Nephron progenitor cell (in vitro differentiated cells): ENCODE results near the gene GCDH.

ENCODE experiments used
- DNase-seq: peaks from one replicate; pipeline ENCODE4 v3.0.0; 2021
- H3K27ac Mint-ChIP-seq: 2 replicates; pipeline ENCODE4 v1.8.0; 2021; ENCODE audit warnings: mild to moderate bottlenecking, moderate library complexity, mixed read lengths
- H3K27me3 Mint-ChIP-seq: 2 replicates; pipeline ENCODE4 v1.8.0; 2021; ENCODE audit warnings: mild to moderate bottlenecking, low read depth, mixed read lengths; ENCODE audit not compliant: poor library complexity
- H3K36me3 Mint-ChIP-seq: 2 replicates; pipeline ENCODE4 v1.8.0; 2021; ENCODE audit warnings: low read depth, mixed read lengths
- H3K4me1 Mint-ChIP-seq: 2 replicates; pipeline ENCODE4 v1.8.0; 2021; ENCODE audit warnings: mixed read lengths
- H3K4me3 Mint-ChIP-seq: 2 replicates; pipeline ENCODE4 v1.8.0; 2021; ENCODE audit warnings: mild to moderate bottlenecking, moderate library complexity, mixed read lengths
- H3K9me3 Mint-ChIP-seq: 2 replicates; pipeline ENCODE4 v1.8.0; 2021; ENCODE audit warnings: mild to moderate bottlenecking, moderate library complexity, mixed read lengths
- CTCF ChIP-seq: fragments of 200-600 bp; sonication (generic); IDR thresholded peaks from 2 replicates; pipeline ENCODE4 v1.5.0; 2021; ENCODE audit warnings: antibody characterized with exemption

GCDH gene

GRCh38 chr19:12937093-12937926, 46.4 kb downstream of the GCDH start:
- Mint-ChIP-seq H3K36me3 (peaks cover 41% of the 10 kb centered on the region), H3K9me3 (no peaks in the 10 kb centered on the region), H3K27me3 (no peaks in the 10 kb centered on the region), H3K27ac (peak overlapping the region; percentile 97), H3K4me1 (peaks cover 62% of the 10 kb centered on the region), H3K4me3 (peak overlapping the region; percentile 100)
- DNase-seq = no peak
- TF ChIP-seq CTCF = no peak

- no peak for TF ChIP-seq CTCF
- peak within 1 kb of the TSS; percentile 98 for H3K27ac Mint-ChIP-seq
- H3K9me3 Mint-ChIP-seq = no peaks in the 10 kb centered on the region
- peak; percentile 99 for DNase-seq
- H3K4me1 Mint-ChIP-seq = peaks cover 62% of the 10 kb centered on the region
- H3K36me3 Mint-ChIP-seq = peaks cover 47% of the 10 kb centered on the region
- H3K4me3 Mint-ChIP-seq = peak within 1 kb of the TSS; percentile 100
- no peaks in the 10 kb centered on the region for H3K27me3 Mint-ChIP-seq
Measured at GRCh38 chr19:12937927-12938778, 47.2 kb downstream of the GCDH start, which contains the start of gene CALR. Gene CALR, plus strand, starts transcription at chr19:12938609. Its CDS starts 71 bp downstream, at chr19:12938680.

- no peaks in the 10 kb centered on the region for H3K9me3 Mint-ChIP-seq
- peak overlapping the region; percentile 100 for H3K4me3 Mint-ChIP-seq
- no peaks in the 10 kb centered on the region for H3K27me3 Mint-ChIP-seq
- TF ChIP-seq CTCF = no peak
- peaks cover 56% of the 10 kb centered on the region for H3K36me3 Mint-ChIP-seq
- peaks cover 61% of the 10 kb centered on the region for H3K4me1 Mint-ChIP-seq
- DNase-seq = no peak
- H3K27ac Mint-ChIP-seq = peak overlapping the region; percentile 98
Measured at GRCh38 chr19:12938779-12939601, 48.0 kb downstream of the GCDH start.

- H3K27ac Mint-ChIP-seq = peak overlapping the region; percentile 98
- TF ChIP-seq CTCF = no peak
- peaks cover 64% of the 10 kb centered on the region for H3K4me1 Mint-ChIP-seq
- peak overlapping the region; percentile 100 for H3K4me3 Mint-ChIP-seq
- peaks cover 65% of the 10 kb centered on the region for H3K36me3 Mint-ChIP-seq
- H3K27me3 Mint-ChIP-seq = no peaks in the 10 kb centered on the region
- no peak for DNase-seq
- H3K9me3 Mint-ChIP-seq = no peaks in the 10 kb centered on the region
Measured at GRCh38 chr19:12939975-12940423, 49.0 kb downstream of the GCDH start.

GRCh38 chr19:12940897-12941296, 49.9 kb downstream of the GCDH start:
- H3K9me3 Mint-ChIP-seq = no peaks in the 10 kb centered on the region
- peak overlapping the region; percentile 100 for H3K4me3 Mint-ChIP-seq
- peaks cover 65% of the 10 kb centered on the region for H3K36me3 Mint-ChIP-seq

More at GRCh38 chr19:12940897-12941296, 49.9 kb downstream of the GCDH start:
- Mint-ChIP-seq H3K27ac (peak overlapping the region; percentile 98), H3K4me1 (peaks cover 64% of the 10 kb centered on the region), H3K27me3 (no peaks in the 10 kb centered on the region)
- DNase-seq = no peak
- TF ChIP-seq CTCF = no peak
